ENCODE data around the gene GSG1L. TPM values are rescaled to one million over a fixed set of nuclear protein-coding genes. Genes with fewer than 3 reads are reported as not detected.
A peak's percentile ranks its signal among the peaks of the same experiment; 100 is the strongest.

The GSG1L gene
- total and polyA plus RNA-seq, 4 donors, result 0.14 to 1.3 (median 0.24) TPM

- DNase-seq, result peak in 1 of 3 donors; percentile 1
- Histone ChIP-seq H3K27me3 (ENCODE audit: control insufficient read depth in 3 of 3, insufficient read depth in 3 of 3, low read length in 2 of 3) (peaks cover 0 to 6% (median 0%) of the 10 kb centered on the region in 3 donors), H3K4me1 (ENCODE audit: control insufficient read depth in 5 of 5, insufficient read depth in 5 of 5, low read length in 5 of 5) (peaks cover 0 to 6% (median 0%) of the 10 kb centered on the region in 5 donors), H3K9me3 (ENCODE audit: control insufficient read depth in 4 of 4, insufficient read depth in 3 of 4, low read length in 3 of 4) (peaks cover 0 to 2% (median 0%) of the 10 kb centered on the region in 4 donors), H3K36me3 (ENCODE audit: control insufficient read depth in 4 of 4, insufficient read depth in 4 of 4, low read length in 4 of 4) (no peaks in the 10 kb centered on the region), H3K4me3 (no peak overlapping the region), H3K9ac (ENCODE audit: insufficient read depth in 1 of 2, low read length in 2 of 2) (no peak overlapping the region), H3K27ac (ENCODE audit: low read depth in 1 of 2, low read length in 1 of 2) (no peak overlapping the region)
- 58 to 69% methylated on average over 7 of the region's 7 CpGs for WGBS, 2 donors
- ATAC-seq (ENCODE audit: insufficient read depth, low FRiP score), result no peak
- TF ChIP-seq, protein P1, sequence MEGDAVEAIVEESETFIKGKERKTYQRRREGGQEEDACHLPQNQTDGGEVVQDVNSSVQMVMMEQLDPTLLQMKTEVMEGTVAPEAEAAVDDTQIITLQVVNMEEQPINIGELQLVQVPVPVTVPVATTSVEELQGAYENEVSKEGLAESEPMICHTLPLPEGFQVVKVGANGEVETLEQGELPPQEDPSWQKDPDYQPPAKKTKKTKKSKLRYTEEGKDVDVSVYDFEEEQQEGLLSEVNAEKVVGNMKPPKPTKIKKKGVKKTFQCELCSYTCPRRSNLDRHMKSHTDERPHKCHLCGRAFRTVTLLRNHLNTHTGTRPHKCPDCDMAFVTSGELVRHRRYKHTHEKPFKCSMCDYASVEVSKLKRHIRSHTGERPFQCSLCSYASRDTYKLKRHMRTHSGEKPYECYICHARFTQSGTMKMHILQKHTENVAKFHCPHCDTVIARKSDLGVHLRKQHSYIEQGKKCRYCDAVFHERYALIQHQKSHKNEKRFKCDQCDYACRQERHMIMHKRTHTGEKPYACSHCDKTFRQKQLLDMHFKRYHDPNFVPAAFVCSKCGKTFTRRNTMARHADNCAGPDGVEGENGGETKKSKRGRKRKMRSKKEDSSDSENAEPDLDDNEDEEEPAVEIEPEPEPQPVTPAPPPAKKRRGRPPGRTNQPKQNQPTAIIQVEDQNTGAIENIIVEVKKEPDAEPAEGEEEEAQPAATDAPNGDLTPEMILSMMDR (IDR thresholded peaks at IDR 0.05; ENCODE audit: control extremely low read depth, extremely low read depth), result no peak
These were observed 241.0 kb downstream of the GSG1L start for GRCh38 chr16:27822529-27822928.

- H3K9me3 ChIP-seq (ENCODE audit: control insufficient read depth in 4 of 4, insufficient read depth in 3 of 4, low read length in 3 of 4), result peaks cover 0 to 7% (median 0%) of the 10 kb centered on the region in 4 donors
- no peaks in the 10 kb centered on the region for H3K36me3 ChIP-seq (ENCODE audit: control insufficient read depth in 4 of 4, insufficient read depth in 4 of 4, low read length in 4 of 4)
- H3K9ac ChIP-seq (ENCODE audit: insufficient read depth in 1 of 2, low read length in 2 of 2), result no peak overlapping the region
- DNase-seq (no peak), ATAC-seq (ENCODE audit: insufficient read depth, low FRiP score) (no peak)
- peaks cover 0 to 6% (median 0%) of the 10 kb centered on the region in 3 donors for H3K27me3 ChIP-seq (ENCODE audit: control insufficient read depth in 3 of 3, insufficient read depth in 3 of 3, low read length in 2 of 3)
- TF ChIP-seq, protein P1 (IDR thresholded peaks at IDR 0.05; ENCODE audit: control extremely low read depth, extremely low read depth), result no peak
- H3K4me3 ChIP-seq, result no peak overlapping the region
- H3K27ac ChIP-seq (ENCODE audit: low read depth in 1 of 2, low read length in 1 of 2), result no peak overlapping the region
- peaks cover 0 to 6% (median 0%) of the 10 kb centered on the region in 5 donors for H3K4me1 ChIP-seq (ENCODE audit: control insufficient read depth in 5 of 5, insufficient read depth in 5 of 5, low read length in 5 of 5)
- 81 to 84% methylated on average over 10 of the region's 10 CpGs for WGBS, 2 donors
These were observed 242.7 kb downstream of the GSG1L start for GRCh38 chr16:27820646-27821345.

DNA sequence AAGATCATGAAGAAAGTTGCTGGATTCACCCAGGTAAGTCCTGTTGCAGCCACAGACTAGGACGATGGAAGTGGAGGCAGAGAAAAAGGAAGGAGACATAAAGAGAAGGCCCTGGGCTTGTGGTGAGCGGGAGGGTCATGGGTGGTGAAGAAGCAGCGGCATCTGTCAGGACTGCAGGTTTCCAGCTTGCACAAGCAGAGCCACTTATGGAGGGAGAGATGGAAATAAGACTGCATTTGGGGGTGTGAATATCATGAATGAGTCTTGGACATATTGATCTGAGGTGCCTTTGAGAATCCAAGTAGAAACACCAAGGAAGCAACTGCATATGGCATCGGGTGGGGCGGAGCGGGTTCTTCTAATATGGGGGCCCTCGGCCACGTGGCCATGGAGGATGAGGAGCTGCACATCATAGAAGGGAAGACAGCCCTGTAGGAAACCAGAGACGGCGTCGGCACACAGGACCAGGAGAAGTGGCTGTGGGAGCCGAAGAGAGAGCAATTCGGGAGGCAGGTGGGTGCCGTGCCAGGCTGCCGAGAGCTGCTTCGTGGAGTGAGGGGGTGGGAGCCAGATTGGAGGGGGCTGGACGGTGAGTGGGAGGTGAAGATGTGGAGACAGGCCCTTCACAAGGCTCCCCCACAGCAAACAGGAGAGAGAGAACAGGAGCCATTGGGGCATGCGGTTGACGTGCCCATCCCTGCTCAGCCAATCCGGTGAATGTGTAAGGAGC lies 243.5 kb downstream of the GSG1L start:
- peaks cover 0 to 6% (median 0%) of the 10 kb centered on the region in 3 donors for H3K27me3 ChIP-seq (ENCODE audit: control insufficient read depth in 3 of 3, insufficient read depth in 3 of 3, low read length in 2 of 3)
- H3K4me1 ChIP-seq (ENCODE audit: control insufficient read depth in 5 of 5, insufficient read depth in 5 of 5, low read length in 5 of 5), result peaks cover 0 to 6% (median 0%) of the 10 kb centered on the region in 5 donors
- peaks cover 0 to 7% (median 0%) of the 10 kb centered on the region in 4 donors for H3K9me3 ChIP-seq (ENCODE audit: control insufficient read depth in 4 of 4, insufficient read depth in 3 of 4, low read length in 3 of 4)
- no peak overlapping the region for H3K27ac ChIP-seq (ENCODE audit: low read depth in 1 of 2, low read length in 1 of 2)
- TF ChIP-seq, protein P1 (IDR thresholded peaks at IDR 0.05; ENCODE audit: control extremely low read depth, extremely low read depth), result no peak
- no peaks in the 10 kb centered on the region for H3K36me3 ChIP-seq (ENCODE audit: control insufficient read depth in 4 of 4, insufficient read depth in 4 of 4, low read length in 4 of 4)
- ATAC-seq (ENCODE audit: insufficient read depth, low FRiP score), result no peak
- no peak overlapping the region for H3K9ac ChIP-seq (ENCODE audit: insufficient read depth in 1 of 2, low read length in 2 of 2)
- DNase-seq, result no peak
- 86 to 87% methylated on average over 20 of the region's 20 CpGs for WGBS, 2 donors
- no peak overlapping the region for H3K4me3 ChIP-seq
